SH-SY5Y (cell line): Measurements from ENCODE around the gene AJM1.

ENCODE experiments used
- GATA2 ChIP-seq: IDR thresholded peaks from 2 replicates; pipeline ENCODE4 v1.6.1; 2011; ENCODE audit warnings: mild to moderate bottlenecking, low read depth, low read length
- GATA3 ChIP-seq: IDR thresholded peaks from 2 replicates; pipeline ENCODE4 v1.6.1; 2011; ENCODE audit warnings: low read depth, mild to moderate bottlenecking, low read length, moderate library complexity

AJM1 gene

GRCh38 chr9:136835932-136836904 lies 6.1 kb upstream of the AJM1 start:
- TF ChIP-seq GATA3 (no peak), GATA2 (no peak)

- no peak for TF ChIP-seq GATA3
- no peak for TF ChIP-seq GATA2
Observed at GRCh38 chr9:136837146-136837855, 5.0 kb upstream of the AJM1 start.

GRCh38 chr9:136838314-136839228 lies 3.7 kb upstream of the AJM1 start:
- no peak for TF ChIP-seq GATA3
- no peak for TF ChIP-seq GATA2

- no peak for TF ChIP-seq GATA3
- no peak for TF ChIP-seq GATA2
Observed at GRCh38 chr9:136839229-136840139, 2.8 kb upstream of the AJM1 start.

- TF ChIP-seq GATA2 (no peak), GATA3 (no peak)
Observed at GRCh38 chr9:136840140-136840876, 2.0 kb upstream of the AJM1 start.

- no peak for TF ChIP-seq GATA2
- TF ChIP-seq GATA3: no peak
Observed at GRCh38 chr9:136840877-136841645, 1.2 kb upstream of the AJM1 start.

- TF ChIP-seq GATA3: no peak
- no peak for TF ChIP-seq GATA2
Observed at GRCh38 chr9:136844761-136845464, 2.6 kb downstream of the AJM1 start.

- no peak for TF ChIP-seq GATA2
- TF ChIP-seq GATA3: no peak
Observed at GRCh38 chr9:136845465-136846260, 3.4 kb downstream of the AJM1 start.

GRCh38 chr9:136846376-136847087 lies 4.3 kb downstream of the AJM1 start:
- no peak for TF ChIP-seq GATA2
